OCI-M2 (cell line): ENCODE data around the gene C12orf75.
"Not testable (repeated sequence)": the region's sequence is repeated elsewhere in the genome, so short reads cannot be mapped to it uniquely, and the experiment has no call there.

Experiments used
- DNase-seq: peaks from one replicate; lab custom pipeline; 2025; ENCODE audit not compliant: unreplicated experiment; lab: John Stamatoyannopoulos, UW

Gene C12orf75

DNA sequence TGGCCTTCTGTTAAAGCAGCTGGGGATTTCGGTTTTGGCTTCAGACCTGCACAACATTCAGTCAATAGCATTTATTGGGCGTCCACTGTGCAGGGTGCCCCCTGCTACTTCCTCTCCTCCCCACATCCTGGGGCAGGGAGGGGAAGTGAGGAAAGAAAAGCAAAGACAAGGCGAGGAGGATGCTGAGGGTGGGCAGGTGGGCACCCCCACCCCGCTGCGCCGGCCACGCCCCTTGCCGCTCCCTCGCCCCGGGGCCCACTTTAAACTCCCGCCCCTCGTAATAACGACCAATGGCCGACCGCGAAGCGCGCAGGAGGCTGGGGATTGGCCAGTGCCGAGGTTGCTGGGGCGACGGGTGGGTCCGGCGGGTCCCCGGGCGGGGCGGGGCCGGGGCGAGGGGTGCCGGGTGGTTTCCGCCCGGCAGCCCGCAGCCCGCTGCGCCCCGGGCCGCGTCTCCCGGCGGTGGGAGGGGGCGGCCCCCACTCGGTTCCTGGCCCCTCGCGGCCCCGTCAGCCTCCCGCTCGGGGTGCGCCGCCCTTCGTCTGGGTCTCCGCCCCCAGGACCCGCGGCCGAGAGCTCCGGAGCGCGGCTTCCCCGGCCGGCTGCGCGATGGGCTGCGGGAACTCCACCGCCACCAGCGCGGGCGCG, at the start of gene C12orf75:
TSS of gene C12orf75 (plus strand) at position 409 of the 648 bp plus-strand sequence. CDS start at position 610, 201 bp downstream.
- DNase-seq, result no peak

DNA sequence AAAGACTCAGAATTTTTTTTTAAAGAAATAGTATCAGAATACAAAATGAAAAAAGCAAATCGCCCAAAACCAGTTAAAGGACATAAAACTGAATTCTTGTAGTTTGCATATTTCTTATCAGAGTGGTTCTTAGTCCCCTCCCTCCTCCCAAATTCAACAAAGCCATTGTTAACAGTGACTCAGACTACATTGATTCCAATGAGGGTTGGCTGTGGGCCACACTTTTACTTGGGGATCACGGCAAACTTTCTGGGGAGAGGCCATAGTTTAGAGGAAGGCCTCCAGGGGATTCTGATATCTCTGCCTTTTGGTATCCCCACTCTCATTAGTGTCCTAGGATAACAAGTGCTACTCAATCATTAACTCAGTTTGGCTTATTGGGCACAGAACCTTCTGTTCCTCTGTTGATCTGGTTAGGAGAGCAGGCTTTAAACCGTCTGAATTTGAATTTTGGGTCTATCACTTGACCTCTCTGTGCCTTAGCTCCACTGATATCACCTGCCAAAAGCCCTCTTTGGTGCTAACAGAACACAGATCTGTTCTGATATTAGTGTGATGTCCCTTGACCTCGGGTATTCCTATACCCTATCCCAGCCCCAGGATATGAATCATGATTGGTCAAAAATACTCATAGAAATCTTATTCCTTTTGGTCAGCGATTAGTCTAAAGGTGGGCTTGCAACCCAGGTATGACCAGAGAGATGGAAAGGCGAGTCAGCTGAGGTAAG, 49.4 kb upstream of the C12orf75 start:
- no peak for DNase-seq

DNA sequence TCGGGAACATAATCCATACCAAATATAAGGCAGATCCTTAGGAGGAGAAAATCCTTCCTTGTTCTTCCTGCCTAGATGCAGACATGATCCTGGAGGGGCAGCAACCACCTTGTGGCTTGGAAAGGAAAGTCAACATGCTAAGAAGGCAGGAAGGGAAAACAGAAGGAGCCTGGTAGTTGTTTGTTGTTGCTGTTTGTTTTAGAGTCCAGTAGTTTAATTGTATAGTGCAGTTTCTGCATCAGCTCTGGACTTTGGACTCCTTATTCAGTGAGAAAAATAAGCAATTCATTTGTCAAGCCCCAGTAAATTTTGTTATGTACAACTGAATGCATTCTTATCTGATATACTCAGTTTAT, 48.8 kb upstream of the C12orf75 start:
- no peak for DNase-seq

DNA sequence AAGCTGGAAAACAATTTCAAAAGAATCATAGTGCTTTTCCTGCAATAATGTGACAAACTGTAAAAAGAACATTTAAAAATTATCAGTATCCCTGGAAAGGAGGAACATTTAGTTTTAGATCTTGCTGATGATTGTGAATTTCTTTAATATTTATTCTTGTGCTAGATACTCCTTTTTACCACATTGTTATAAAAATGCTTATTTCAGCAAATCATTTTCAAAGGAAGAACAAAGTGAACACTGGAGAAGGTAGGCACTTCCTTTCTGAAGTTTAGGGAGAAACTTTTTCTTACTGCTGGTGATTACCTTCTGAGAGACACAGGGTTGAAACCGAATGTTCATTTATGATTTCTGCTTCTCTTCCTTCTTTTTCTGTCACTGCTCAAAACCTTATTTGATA, 45.1 kb upstream of the C12orf75 start:
- no peak for DNase-seq

DNA sequence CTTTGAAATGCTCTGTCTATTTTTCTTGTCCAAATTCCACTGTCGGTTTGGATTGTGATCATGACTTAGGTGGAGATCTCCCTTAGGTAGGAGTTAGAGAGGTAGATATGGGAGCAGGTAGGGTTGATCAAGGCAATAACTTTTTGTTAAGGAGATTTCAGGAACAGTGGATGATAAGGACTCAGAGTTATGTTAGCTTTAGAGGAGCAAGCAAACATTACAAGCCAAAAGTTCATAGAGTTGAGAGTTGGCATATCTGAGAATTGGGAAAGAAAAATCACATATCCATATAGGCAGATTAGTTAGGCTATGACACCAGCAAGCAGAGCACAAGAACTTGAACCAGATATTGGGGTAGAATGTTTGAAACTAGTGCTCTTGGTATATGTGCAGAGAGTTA, 43.1 kb upstream of the C12orf75 start:
- no peak for DNase-seq

DNA sequence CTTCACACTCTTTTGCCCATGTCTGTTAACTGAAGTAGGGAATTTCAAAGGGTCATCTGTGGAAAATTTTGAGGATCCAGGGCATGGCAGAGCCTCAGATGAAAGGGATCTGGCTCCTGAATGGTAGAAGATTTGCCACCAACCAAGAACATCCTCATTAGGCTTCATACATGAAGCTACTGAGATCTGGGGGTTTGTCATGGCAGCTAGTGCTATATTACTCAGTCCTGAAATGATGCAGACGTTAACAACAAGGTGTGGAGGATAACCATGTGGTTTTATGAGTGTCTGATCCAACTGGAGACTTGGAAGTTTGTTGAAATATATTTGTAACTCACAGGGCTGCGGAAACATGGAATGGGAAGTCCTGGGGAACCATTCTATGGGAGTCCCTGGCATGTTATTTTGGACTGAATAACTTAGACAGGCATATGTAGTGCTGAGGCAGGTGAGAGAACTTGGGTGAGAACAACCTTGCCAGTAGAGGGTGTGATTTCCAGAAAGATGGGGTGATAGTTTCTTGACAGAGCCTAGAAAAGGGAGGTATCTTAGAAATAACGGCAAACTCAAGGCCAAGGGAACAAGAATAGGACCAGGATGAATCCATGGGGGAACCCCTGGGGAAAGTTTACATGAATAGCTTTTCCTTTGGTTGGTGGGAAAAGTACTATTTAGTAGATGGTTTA, 42.0 kb upstream of the C12orf75 start:
- no peak for DNase-seq

DNA sequence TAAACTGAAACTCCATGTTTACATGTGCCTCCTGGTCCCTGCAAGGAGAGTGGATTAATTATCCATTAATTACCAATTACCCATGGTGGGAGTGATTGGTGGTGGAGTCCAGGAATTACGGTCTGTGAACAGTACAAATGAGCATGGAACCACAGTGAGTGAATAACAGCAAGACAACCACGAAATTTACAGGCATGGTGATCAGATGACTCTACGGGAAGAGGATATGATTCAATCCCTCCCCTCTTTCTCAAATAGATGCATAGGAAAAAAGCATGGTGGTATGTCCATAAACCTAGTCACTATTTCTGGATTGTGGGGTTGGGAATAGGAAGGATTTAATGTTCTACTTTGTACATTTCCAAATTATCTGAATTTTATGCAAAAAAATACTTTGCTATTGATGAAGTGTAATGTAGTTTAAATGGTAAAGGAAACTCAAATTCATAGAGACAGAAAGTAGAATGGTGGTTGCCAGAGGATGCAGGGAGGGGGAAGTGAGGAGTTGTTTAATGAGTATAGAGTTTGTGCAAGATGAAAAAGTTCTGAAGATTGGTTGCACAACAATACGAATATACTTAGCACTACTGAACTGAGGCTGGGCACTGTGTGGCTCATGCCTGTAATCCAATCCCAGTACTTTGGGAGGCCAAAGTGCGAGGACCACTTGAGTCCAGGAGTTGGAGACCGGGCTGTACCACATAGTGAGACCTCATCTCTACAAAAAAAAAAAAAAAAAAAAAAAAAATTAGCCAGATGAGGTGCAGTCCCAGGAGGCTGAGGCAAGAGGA, 41.2 kb upstream of the C12orf75 start:
- DNase-seq, result no peak

DNA sequence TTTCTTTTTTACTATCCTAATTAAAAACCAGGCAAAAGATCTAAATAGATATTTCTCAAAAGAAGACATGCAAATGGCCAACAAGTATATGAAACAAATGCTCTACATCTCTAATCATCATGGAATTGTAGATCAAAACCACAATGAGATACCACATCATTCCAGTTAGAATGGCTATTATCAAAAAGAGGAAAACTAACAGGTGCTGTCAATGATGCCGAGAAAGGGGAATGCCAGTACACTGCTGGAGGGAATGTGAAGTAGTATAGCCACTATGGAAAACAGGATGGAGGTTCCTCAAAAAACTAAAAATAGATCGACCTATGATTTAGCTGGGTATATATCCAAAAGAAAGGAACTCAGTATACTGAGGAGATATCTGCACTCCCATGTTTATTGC, 39.0 kb upstream of the C12orf75 start:
- DNase-seq, result no peak

DNA sequence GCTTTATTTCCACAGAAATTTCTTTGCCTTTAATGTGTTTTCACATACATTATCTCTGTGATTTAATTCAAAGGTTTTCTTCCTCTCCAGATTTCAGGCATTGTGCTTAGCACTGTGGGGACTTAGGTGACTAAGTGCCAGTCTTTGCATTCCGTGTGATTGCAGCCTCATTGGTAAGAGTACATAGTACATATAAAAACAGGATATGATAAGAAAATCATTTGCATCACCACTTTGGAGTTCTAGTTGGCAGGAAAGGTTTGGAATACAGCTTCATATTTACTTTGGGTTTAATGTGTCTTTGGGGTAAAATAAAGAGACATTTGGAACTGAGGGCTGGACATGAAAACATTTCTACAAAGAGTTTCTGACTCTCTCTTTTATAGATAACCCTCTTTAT, 37.8 kb upstream of the C12orf75 start:
- DNase-seq, result no peak

DNA sequence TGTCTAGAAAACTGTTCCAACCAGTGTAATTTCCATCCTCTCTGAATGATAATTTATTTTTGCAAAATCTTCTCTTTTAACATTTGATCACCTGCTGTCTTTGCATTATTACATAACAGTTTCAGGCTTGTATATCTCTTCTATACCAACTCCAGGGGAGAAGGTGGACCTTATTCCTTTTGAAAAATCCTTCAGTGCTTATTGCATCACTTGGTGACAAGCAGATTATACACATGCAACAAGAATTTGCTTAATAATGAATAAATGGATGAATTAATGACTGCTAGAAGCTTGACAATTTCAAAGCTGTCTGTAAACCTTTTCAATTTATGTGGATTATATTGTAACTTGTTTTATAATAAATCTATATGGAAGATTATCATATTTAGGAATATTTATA, 37.3 kb upstream of the C12orf75 start:
- no peak for DNase-seq

DNA sequence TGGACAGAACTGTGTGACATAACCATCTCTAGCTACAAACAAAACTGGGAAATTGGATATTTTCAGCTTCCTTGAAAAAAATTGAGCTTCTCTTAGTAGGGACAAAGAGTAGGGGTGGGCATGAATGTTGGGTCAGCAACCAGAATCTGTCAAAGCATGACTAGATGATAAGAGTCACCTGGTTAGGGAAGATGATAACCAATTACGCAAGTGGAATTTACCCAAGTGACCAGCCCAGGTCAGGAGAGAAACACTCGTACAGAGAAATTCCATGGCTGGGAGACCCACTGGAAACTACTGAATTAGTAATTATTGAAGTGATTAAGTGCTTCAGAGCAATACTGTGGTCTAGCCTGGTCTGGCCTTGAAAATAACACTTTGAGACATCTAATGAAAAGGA, 36.3 kb upstream of the C12orf75 start:
- DNase-seq, result no peak

DNA sequence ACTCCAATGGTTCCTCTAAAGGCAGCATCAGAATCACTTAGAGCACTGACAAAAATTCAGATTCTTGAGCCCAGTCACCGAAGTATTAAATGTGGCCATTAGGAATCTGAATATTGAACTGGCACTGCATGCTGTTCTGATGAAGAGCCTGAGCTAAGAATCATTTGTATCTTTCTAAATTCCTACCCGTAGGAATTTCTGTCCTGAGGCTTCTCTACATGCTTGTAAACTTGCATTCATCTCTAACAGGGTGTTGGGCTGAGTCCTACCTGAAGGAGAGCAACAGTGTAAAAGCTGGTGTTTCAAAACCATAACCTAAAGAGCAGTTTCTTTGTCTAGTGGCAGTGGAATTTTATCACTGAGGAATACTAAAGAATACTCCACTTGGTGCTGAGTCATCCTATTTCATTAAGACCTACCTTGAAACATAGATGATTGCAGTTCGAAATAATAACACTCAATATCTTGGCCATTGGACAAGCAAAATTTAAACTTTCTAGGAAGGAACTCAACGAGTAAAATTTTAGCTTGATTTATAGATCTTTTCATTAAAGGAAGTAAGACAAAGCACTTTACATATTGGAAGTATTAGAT, 35.5 kb upstream of the C12orf75 start:
- no peak for DNase-seq

DNA sequence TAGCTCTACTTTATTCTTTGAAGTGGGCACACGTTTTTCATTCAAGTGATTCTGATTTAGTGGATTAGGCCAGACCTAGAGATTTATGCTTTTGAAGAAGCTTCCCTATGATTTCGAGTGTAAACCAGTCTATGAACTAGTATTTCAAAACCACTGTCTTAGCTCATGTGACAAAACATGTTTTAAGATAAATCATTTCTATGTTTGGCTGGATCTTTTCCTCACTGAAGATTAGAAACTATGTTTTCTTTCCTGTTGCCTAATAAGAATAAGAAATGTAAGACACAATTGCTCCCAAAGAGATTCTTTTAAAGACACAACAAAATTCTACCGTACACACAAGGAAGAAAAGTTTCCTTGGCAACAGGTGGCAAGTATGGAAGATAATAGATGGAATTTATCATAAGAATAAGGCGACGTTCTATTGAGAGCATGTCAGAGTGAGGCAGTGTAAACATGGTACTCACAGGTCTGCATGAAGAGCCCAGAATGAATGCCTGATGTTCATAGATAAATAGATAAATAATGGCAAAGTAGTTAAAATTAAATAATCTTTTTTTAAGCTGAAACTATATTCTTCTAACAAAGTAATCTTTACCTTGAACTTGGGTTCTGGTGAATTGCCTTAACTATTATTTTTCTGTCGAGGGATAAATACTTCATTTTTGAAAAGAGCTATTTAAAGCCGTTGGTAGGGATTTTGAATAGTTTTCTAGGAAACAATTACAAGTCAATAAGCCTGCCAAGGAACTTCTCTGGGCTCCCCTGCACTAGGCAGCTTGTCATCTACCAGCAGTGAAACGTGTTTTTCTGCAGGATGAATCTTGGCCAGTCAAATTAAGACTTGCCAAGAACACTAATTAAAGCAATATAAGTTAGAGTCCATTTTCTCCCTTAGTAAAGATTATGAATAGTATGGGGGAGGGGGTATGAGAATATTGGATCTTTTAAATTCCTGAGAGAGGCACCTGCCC, 34.1 kb upstream of the C12orf75 start:
- DNase-seq, result no peak

DNA sequence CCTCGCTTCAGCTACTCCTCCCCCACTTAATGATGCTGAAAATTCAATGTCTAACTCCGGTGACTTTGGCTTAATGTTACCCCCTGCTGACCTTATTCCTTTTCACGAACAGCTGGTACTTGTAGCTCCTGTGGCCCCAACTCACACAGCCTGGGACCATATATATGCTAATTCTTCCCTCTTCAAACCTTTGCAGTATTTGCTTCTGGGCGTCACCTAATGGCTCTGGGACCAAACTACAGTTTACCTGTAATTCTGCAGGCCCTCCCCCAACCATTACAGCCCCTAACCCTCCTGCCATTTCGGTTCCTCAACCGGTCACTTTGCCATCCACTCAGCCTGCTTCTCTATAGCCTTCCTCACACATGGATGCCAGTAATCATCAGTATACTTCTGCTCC, 29.6 kb upstream of the C12orf75 start:
- no peak for DNase-seq

DNA sequence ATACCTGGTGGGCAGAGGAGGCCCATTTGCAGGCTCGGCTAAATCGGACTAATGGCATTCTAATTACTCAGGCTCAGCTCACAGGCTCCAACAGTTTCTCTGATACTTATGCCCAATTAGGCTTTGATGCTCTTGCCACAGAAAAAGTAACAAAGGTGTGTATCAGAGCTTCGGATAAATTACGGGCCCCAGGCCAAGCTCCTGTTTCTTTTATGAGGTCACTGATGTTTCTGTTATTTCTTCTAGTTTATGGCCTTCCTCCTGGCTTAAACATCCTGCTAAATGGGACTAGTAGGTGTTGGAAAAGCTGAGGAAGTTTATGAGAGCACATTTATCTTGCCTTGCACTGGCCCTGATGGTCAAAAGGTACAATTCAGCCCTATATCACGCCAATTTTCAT, 28.8 kb upstream of the C12orf75 start:
- no peak for DNase-seq

DNA sequence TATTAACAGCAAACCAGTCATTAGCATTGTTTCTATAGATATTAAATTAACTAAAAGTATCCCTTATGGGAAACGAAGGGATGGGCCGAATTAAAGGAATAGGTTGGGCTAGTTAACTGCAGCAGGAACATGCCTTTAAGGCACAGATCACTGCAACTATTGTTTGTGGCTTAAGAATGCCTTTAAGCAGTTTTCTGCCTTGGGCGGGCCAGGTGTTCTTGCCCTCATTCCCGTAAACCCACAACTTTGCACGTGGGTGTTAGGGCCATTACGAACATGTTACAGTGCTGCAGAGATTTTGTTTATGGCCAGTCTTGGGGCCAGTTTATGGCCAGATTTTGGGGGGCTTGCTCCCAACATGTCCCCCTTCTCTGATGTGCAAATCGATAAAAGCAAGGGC, 27.5 kb upstream of the C12orf75 start:
- DNase-seq, result not testable (repeated sequence)

DNA sequence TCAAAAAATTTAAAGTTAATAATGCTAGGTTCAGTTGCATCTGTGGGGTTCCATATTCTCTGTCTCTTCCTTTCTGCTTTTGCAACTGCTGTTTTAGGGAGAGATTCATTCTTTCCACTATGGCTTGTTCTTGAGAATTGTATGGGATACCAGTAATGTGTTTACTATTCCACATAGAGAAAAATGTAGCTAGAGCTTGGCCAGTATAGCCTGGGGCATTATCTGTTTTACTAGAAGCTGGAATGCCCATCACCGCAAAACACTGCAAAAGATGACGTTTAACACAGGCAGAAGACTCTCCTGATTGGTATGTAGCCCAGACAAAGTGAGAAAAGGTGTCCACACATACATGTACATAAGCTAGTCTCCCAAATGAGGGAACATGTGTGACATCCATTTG, 25.9 kb upstream of the C12orf75 start:
- DNase-seq, result not testable (repeated sequence)

DNA sequence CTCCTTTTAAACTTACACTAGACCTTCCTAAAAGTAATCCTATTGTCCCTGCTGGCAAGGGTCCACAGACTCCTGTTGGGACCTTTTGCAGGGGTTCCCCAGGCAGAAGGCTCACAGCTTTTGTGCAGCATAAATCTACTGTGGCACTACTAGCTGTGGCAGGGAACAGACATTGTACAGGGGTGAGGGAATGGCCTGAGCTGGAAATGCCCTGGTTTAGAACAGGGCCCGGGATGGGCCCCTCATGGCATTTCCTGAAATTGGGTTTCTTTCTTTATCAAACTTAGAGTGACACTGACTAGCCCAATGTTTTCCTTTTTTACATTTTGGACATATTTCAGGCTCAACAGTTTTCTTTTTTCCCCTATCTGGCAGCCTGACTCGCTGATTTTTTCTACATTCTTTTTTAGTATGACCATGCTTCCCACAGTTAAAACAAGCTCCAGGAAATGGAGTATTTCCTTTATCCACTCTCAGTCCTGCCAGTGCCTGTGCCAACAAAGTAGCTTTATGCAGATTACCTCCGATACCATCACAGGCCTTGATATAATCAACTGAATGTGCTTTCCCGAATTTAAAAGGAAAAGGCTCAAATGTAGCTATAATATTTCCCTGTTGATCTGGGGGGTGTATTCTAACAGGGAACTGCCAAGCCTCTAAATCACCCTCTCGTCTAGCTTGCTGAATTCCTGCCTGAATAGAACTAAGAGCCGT, 22.7 kb upstream of the C12orf75 start:
- not testable (repeated sequence) for DNase-seq

DNA sequence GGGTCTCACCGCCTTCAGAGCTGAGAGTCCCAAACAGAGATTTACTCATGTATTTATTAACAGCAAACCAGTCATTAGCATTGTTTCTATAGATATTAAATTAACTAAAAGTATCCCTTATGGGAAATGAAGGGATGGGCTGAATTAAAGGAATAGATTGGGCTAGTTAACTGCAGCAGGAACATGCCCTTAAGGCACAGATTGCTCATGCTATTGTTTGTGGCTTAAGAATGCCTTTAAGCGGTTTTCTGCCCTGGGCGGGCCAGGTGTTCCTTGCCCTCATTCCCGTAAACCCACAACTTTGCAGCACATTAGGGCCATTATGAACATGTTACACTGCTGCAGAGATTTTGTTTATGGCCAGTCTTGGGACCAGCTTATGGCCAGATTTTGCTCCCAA, 21.7 kb upstream of the C12orf75 start:
- DNase-seq, result not testable (repeated sequence)
